ENCODE results near the gene NPIPA5.
"Not testable (repeated sequence)": the region's sequence is repeated elsewhere in the genome, so short reads cannot be mapped to it uniquely, and the experiment has no call there.

NPIPA5 gene

GRCh38 chr16:15401972-15402371, 23.9 kb upstream of the NPIPA5 start:
- H3K4me3 ChIP-seq (ENCODE audit: low read depth in 1 of 2, low read length in 1 of 2), result no peak overlapping the region
- H3K27me3 ChIP-seq, result peaks cover 6% of the 10 kb centered on the region
- TF ChIP-seq, protein P1, sequence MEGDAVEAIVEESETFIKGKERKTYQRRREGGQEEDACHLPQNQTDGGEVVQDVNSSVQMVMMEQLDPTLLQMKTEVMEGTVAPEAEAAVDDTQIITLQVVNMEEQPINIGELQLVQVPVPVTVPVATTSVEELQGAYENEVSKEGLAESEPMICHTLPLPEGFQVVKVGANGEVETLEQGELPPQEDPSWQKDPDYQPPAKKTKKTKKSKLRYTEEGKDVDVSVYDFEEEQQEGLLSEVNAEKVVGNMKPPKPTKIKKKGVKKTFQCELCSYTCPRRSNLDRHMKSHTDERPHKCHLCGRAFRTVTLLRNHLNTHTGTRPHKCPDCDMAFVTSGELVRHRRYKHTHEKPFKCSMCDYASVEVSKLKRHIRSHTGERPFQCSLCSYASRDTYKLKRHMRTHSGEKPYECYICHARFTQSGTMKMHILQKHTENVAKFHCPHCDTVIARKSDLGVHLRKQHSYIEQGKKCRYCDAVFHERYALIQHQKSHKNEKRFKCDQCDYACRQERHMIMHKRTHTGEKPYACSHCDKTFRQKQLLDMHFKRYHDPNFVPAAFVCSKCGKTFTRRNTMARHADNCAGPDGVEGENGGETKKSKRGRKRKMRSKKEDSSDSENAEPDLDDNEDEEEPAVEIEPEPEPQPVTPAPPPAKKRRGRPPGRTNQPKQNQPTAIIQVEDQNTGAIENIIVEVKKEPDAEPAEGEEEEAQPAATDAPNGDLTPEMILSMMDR (IDR thresholded peaks at IDR 0.05), result no peak
- H3K4me1 ChIP-seq (ENCODE audit: control insufficient read depth in 1 of 2, insufficient read depth in 1 of 2, low read depth in 1 of 2, low read length in 1 of 2), result peaks cover 0 to 4% of the 10 kb centered on the region in 2 experiments
- H3K9me3 ChIP-seq, result no peaks in the 10 kb centered on the region
- no peaks in the 10 kb centered on the region for H3K36me3 ChIP-seq
- no peak overlapping the region for H3K27ac ChIP-seq

DNA sequence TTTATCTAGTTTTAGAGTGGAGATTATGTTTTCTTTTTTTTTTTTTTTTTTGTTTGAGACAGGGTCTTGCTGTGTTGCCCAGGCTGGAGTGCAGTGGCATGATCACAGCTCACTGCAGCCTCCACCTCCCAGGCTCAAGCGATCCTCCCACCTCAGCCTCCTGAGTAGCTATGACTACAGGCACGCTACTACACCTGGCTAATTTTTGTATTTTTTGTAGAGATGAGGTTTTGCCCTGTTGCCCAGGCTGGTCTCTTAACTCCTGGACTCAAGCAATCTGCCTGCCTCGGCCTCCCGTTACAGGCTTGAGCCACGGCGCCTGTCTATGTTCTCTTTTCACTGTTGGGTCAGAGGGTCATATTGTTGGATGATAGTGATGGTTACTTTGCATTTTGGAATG, 22.2 kb upstream of the NPIPA5 start:
- H3K27me3 ChIP-seq, result peaks cover 23% of the 10 kb centered on the region
- not testable (repeated sequence) for H3K27ac ChIP-seq; H3K4me3 ChIP-seq (ENCODE audit: low read depth in 1 of 2, low read length in 1 of 2); H3K4me1 ChIP-seq (ENCODE audit: control insufficient read depth in 1 of 2, insufficient read depth in 1 of 2, low read depth in 1 of 2, low read length in 1 of 2); H3K36me3 ChIP-seq; H3K9me3 ChIP-seq

DNA sequence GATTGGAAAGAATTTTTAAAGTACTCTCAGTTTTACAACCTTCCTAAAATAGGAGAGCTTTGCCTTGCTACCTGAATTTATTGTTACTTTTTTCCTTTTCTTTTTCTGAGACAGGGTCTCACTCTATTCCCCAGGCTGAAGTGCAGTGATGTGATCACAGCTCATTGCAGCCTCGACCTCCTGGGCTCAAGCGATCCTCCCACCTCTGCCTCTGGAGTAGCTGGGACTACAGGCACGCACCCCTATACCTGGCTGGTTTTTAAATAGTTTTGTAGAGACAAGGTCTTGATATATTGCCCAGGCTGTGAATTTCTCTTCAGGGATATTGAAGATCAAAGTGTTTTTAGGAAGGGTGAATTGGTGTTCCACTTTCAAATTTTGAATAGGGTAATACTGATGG, 21.2 kb upstream of the NPIPA5 start:
- Histone ChIP-seq H3K36me3 (no peaks in the 10 kb centered on the region), H3K27me3 (peaks cover 30% of the 10 kb centered on the region), H3K4me3 (ENCODE audit: low read depth in 1 of 2, low read length in 1 of 2) (no peak overlapping the region), H3K9me3 (no peaks in the 10 kb centered on the region), H3K27ac (no peak overlapping the region), H3K4me1 (ENCODE audit: control insufficient read depth in 1 of 2, insufficient read depth in 1 of 2, low read depth in 1 of 2, low read length in 1 of 2) (peaks cover 0 to 4% of the 10 kb centered on the region in 2 experiments)
- TF ChIP-seq, protein P1 (IDR thresholded peaks at IDR 0.05), result no peak

- Histone ChIP-seq H3K27me3 (peaks cover 35% of the 10 kb centered on the region), H3K27ac (no peak overlapping the region), H3K36me3 (no peaks in the 10 kb centered on the region), H3K4me1 (ENCODE audit: control insufficient read depth in 1 of 2, insufficient read depth in 1 of 2, low read depth in 1 of 2, low read length in 1 of 2) (peaks cover 0 to 3% of the 10 kb centered on the region in 2 experiments), H3K4me3 (ENCODE audit: low read depth in 1 of 2, low read length in 1 of 2) (no peak overlapping the region), H3K9me3 (no peaks in the 10 kb centered on the region)
- TF ChIP-seq, protein P1 (IDR thresholded peaks at IDR 0.05), result no peak
These were observed 20.7 kb upstream of the NPIPA5 start for GRCh38 chr16:15398618-15399316.

- H3K27ac ChIP-seq, result no peak overlapping the region
- no peak overlapping the region for H3K4me3 ChIP-seq (ENCODE audit: low read depth in 1 of 2, low read length in 1 of 2)
- no peaks in the 10 kb centered on the region for H3K9me3 ChIP-seq
- H3K27me3 ChIP-seq, result peaks cover 36% of the 10 kb centered on the region
- no peaks in the 10 kb centered on the region for H3K4me1 ChIP-seq (ENCODE audit: control insufficient read depth in 1 of 2, insufficient read depth in 1 of 2, low read depth in 1 of 2, low read length in 1 of 2)
- no peaks in the 10 kb centered on the region for H3K36me3 ChIP-seq
- TF ChIP-seq, protein P1 (IDR thresholded peaks at IDR 0.05), result no peak
These were observed 19.0 kb upstream of the NPIPA5 start for GRCh38 chr16:15396948-15397594.

- not testable (repeated sequence) for H3K4me3 ChIP-seq (ENCODE audit: low read depth in 1 of 2, low read length in 1 of 2)
These were observed 18.4 kb upstream of the NPIPA5 start for GRCh38 chr16:15396509-15396829.

GRCh38 chr16:15395631-15396508, 17.8 kb upstream of the NPIPA5 start, which contains the start of gene MPV17L:
MPV17L (plus strand) TSS chr16:15395754; CDS start chr16:15395898, 144 bp downstream.
- H3K27ac ChIP-seq; H3K9me3 ChIP-seq; H3K4me1 ChIP-seq (ENCODE audit: control insufficient read depth in 1 of 2, insufficient read depth in 1 of 2, low read depth in 1 of 2, low read length in 1 of 2); H3K36me3 ChIP-seq; H3K4me3 ChIP-seq (ENCODE audit: low read depth in 1 of 2, low read length in 1 of 2): not testable (repeated sequence)
- peaks cover 36% of the 10 kb centered on the region for H3K27me3 ChIP-seq

More at GRCh38 chr16:15396509-15396829, 18.4 kb upstream of the NPIPA5 start:
- H3K36me3 ChIP-seq; H3K27ac ChIP-seq; H3K4me1 ChIP-seq (ENCODE audit: control insufficient read depth in 1 of 2, insufficient read depth in 1 of 2, low read depth in 1 of 2, low read length in 1 of 2); H3K9me3 ChIP-seq: not testable (repeated sequence)
- H3K27me3 ChIP-seq, result peaks cover 36% of the 10 kb centered on the region

DNA sequence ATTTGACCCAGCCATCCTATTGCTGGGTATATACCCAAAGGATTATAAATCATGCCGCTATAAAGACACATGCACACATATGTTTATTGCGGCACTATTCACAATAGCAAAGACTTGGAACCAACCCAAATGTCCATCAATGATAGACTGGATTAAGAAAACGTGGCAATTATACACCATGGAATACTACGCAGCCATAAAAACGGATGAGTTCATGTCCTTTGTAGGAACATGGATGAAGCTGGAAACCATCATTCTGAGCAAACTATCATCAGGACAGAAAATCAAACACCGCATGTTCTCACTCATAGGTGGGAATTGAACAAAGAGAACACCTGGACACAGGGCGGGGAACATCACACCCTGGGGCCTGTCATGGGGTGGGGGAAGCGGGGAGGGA, 14.9 kb upstream of the NPIPA5 start:
- H3K27ac ChIP-seq; H3K4me3 ChIP-seq (ENCODE audit: low read depth in 1 of 2, low read length in 1 of 2); H3K4me1 ChIP-seq (ENCODE audit: control insufficient read depth in 1 of 2, insufficient read depth in 1 of 2, low read depth in 1 of 2, low read length in 1 of 2); H3K36me3 ChIP-seq; H3K9me3 ChIP-seq: not testable (repeated sequence)
- peaks cover 36% of the 10 kb centered on the region for H3K27me3 ChIP-seq

DNA sequence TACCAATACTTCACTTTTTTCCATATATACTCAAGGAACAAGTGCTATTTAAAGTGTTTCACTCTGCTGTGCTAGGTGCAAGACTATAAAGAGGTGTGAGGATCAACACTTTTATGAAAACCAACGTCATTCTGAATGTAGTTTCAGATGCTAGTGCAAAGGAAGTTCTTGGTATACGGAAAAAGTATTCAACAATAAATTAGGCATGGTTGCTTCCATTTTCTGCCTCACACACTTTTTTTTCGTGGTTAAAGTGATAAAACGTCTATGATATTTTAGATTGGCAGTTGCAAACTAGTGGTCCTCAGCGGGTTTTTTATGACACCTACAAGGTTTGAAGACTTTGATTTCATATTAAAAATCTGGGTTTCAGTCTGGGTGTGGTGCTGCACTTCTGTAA, 11.8 kb upstream of the NPIPA5 start:
- not testable (repeated sequence) for H3K36me3 ChIP-seq; H3K27me3 ChIP-seq; H3K27ac ChIP-seq; H3K9me3 ChIP-seq; H3K4me1 ChIP-seq (ENCODE audit: control insufficient read depth in 1 of 2, insufficient read depth in 1 of 2, low read depth in 1 of 2, low read length in 1 of 2); H3K4me3 ChIP-seq (ENCODE audit: low read depth in 1 of 2, low read length in 1 of 2)
